GM23338 (cell line): ENCODE measurements around the gene COMTD1. TPM values are rescaled to one million over a fixed set of nuclear protein-coding genes. Genes with fewer than 3 reads are reported as not detected.
A peak's percentile ranks its signal among the peaks of the same experiment; 100 is the strongest.

Experiments used
- ATAC-seq: fragments of 200-7000 bp; cut with Tn5 transposase; 3 replicates; pipeline ENCODE4 v1.9.1; 2020
- DNase-seq: peaks from one replicate; pipeline ENCODE4 v3.0.0-alpha.2; 2015; ENCODE audit warnings: low spot score
- H2AFZ ChIP-seq: fragments of 200-600 bp; sonication (generic); 2 replicates; pipeline ENCODE4 v1.8.0; 2016; ENCODE audit warnings: antibody characterized with exemption, mild to moderate bottlenecking, moderate library complexity
- H3F3A ChIP-seq: fragments of 200-600 bp; sonication (generic); replicated peaks from 2 replicates; pipeline ENCODE4 v1.8.0; 2017; ENCODE audit warnings: antibody characterized with exemption, mixed run types, low read depth
- H3K27ac ChIP-seq: fragments of 200-600 bp; sonication (generic); 2 replicates; pipeline ENCODE4 v1.6.1; 2016; ENCODE audit warnings: low read depth
- H3K27me3 ChIP-seq: fragments of 200-600 bp; sonication (generic); 2 replicates; pipeline ENCODE4 v1.8.0; 2016; ENCODE audit warnings: mild to moderate bottlenecking, mixed run types, moderate library complexity; ENCODE audit not compliant: insufficient read depth
- H3K36me3 ChIP-seq: fragments of 200-600 bp; sonication (generic); 2 replicates; pipeline ENCODE4 v1.8.0; 2016; ENCODE audit warnings: mild to moderate bottlenecking; ENCODE audit not compliant: insufficient read depth
- H3K4me1 ChIP-seq: fragments of 200-600 bp; sonication (generic); 2 replicates; pipeline ENCODE4 v1.8.0; 2016; ENCODE audit warnings: mild to moderate bottlenecking, moderate library complexity; ENCODE audit not compliant: insufficient read depth
- H3K4me2 ChIP-seq: fragments of 200-600 bp; sonication (generic); 2 replicates; pipeline ENCODE4 v1.7.1; 2017; ENCODE audit warnings: mixed run types
- H3K4me3 ChIP-seq: fragments of 200-600 bp; sonication (generic); 2 replicates; pipeline ENCODE4 v1.6.1; 2016; ENCODE audit warnings: mixed run types
- H3K79me2 ChIP-seq: fragments of 200-600 bp; sonication (generic); replicated peaks from 2 replicates; pipeline ENCODE4 v1.8.0; 2017; ENCODE audit warnings: mild to moderate bottlenecking; ENCODE audit not compliant: insufficient read depth
- H3K9me2 ChIP-seq: fragments of 200-600 bp; sonication (generic); 2 replicates; pipeline ENCODE4 v1.8.0; 2017; ENCODE audit not compliant: insufficient read depth
- H4K20me1 ChIP-seq: fragments of 200-600 bp; sonication (generic); replicated peaks from 2 replicates; pipeline ENCODE4 v1.8.0; 2017; ENCODE audit warnings: mild to moderate bottlenecking; ENCODE audit not compliant: insufficient read depth
- H3K27ac Mint-ChIP-seq: 2 replicates; pipeline ENCODE4 v1.8.0; 2020; ENCODE audit warnings: inconsistent platforms, mild to moderate bottlenecking, moderate library complexity, mixed read lengths
- H3K27me3 Mint-ChIP-seq: 3 replicates; pipeline ENCODE4 v1.8.0; 2022; ENCODE audit warnings: low read depth, mild to moderate bottlenecking, moderate library complexity, mixed read lengths, inconsistent platforms; ENCODE audit not compliant: insufficient read depth, poor library complexity
- H3K36me3 Mint-ChIP-seq: 3 replicates; pipeline ENCODE4 v1.8.0; 2021; ENCODE audit warnings: low read depth, mild to moderate bottlenecking, inconsistent platforms, moderate library complexity, mixed read lengths
- H3K4me1 Mint-ChIP-seq: 3 replicates; pipeline ENCODE4 v1.8.0; 2020; ENCODE audit warnings: mild to moderate bottlenecking, inconsistent platforms, mixed read lengths
- H3K4me3 Mint-ChIP-seq: 3 replicates; pipeline ENCODE4 v1.8.0; 2021; ENCODE audit warnings: moderate library complexity, mild to moderate bottlenecking, inconsistent platforms, mixed read lengths
- H3K9me3 Mint-ChIP-seq: 3 replicates; pipeline ENCODE4 v1.8.0; 2020; ENCODE audit warnings: moderate library complexity, mild to moderate bottlenecking, inconsistent platforms, mixed read lengths
- CREB1 ChIP-seq: fragments of 250-450 bp; sonication (Bioruptor Pico); IDR thresholded peaks from 2 replicates; pipeline ENCODE4 v1.5.0; 2020; ENCODE audit warnings: low read depth, mild to moderate bottlenecking, moderate library complexity
- EZH2 ChIP-seq: fragments of 200-600 bp; sonication (generic); IDR thresholded peaks from one replicate; pipeline ENCODE4 v1.8.0; 2017; ENCODE audit warnings: antibody characterized with exemption, mild to moderate bottlenecking, low read depth; ENCODE audit not compliant: unreplicated experiment
- EZH2phosphoT487 ChIP-seq: fragments of 200-600 bp; sonication (generic); IDR thresholded peaks from one replicate; pipeline ENCODE4 v1.8.1; 2018; ENCODE audit warnings: antibody characterized with exemption; ENCODE audit not compliant: unreplicated experiment
- JUNB ChIP-seq: IDR thresholded peaks from one replicate; pipeline ENCODE4 v1.6.1; 2016; ENCODE audit warnings: antibody characterized with exemption; ENCODE audit not compliant: unreplicated experiment
- NANOG ChIP-seq: IDR thresholded peaks from 2 replicates; pipeline ENCODE4 v1.6.1; 2016; ENCODE audit warnings: antibody characterized with exemption, borderline replicate concordance
- POLR2AphosphoS5 ChIP-seq: IDR thresholded peaks from 2 replicates; pipeline ENCODE4 v1.6.1; 2016; ENCODE audit warnings: antibody characterized with exemption, low read depth
- STAT1 ChIP-seq: IDR thresholded peaks from one replicate; pipeline ENCODE4 v1.6.1; 2016; ENCODE audit warnings: antibody characterized with exemption; ENCODE audit not compliant: unreplicated experiment
- polyA plus RNA-seq: library from polyadenylated mRNA; unstranded; fragments of >200 nt; fragmentation: Nextera tagmentation; extraction: Ambion mirVana; gene quantifications from 2 replicates; pipeline ENCODE4 v1.2.1, GENCODE V29; 2016
- total RNA-seq: library from RNA; depleted of rRNA; stranded (reverse); fragments of >200 nt; shearing (Covaris generic); gene quantifications from 2 replicates; pipeline ENCODE4 v1.2.3, GENCODE V29; 2014
- TF ChIP-seq, protein P1 (sequence below): fragments of 250-450 bp; sonication (Bioruptor Pico); IDR thresholded peaks from 2 replicates; pipeline ENCODE4 v1.5.0; 2020; ENCODE audit warnings: mild to moderate bottlenecking, moderate library complexity
- TF ChIP-seq, protein P2 (sequence below): IDR thresholded peaks from 2 replicates; pipeline ENCODE4 v1.6.1; 2016; ENCODE audit warnings: antibody characterized with exemption
- TF ChIP-seq, protein P3 (sequence below), 2 experiments: fragments of 200-600 bp in 1 of 2; sonication (generic) in 1 of 2; conservative IDR thresholded peaks; 2 replicates each; pipeline versions ENCODE4 v1.5.1 to v1.6.1; 2016 to 2017; ENCODE audit warnings: antibody characterized with exemption in 2 of 2, low read depth in 2 of 2, mild to moderate bottlenecking in 2 of 2, moderate library complexity in 1 of 2

COMTD1 gene
- total and polyA plus RNA-seq, 2 experiments from 2014 or later: 40.0 to 46.7 TPM

- no peak for DNase-seq
- peak overlapping the region; percentile 6; the same call in 1 of the 2 replicates for H3K27ac Mint-ChIP-seq
- ATAC-seq: no peak
- H3K36me3 ChIP-seq: peaks cover 25% of the 10 kb centered on the region
- H3K36me3 Mint-ChIP-seq: peaks cover 58% of the 10 kb centered on the region
- no peak overlapping the region; the same call in 2 of the 3 replicates for H3K4me3 Mint-ChIP-seq
- peaks cover 34% of the 10 kb centered on the region for H3K4me1 Mint-ChIP-seq
- peaks cover 40% of the 10 kb centered on the region for H3K79me2 ChIP-seq
- no peaks in the 10 kb centered on the region for H3K9me2 ChIP-seq
- H3K4me1 ChIP-seq: peaks cover 13% of the 10 kb centered on the region
- peaks cover 21% of the 10 kb centered on the region for H3K27me3 Mint-ChIP-seq
- no peaks in the 10 kb centered on the region for H3K27me3 ChIP-seq
- H2AFZ ChIP-seq: no peak overlapping the region
- H3K27ac ChIP-seq: peak overlapping the region; percentile 95; the same call in 1 of the 2 replicates
- H3F3A ChIP-seq: peaks cover 42% of the 10 kb centered on the region
- no peaks in the 10 kb centered on the region for H3K9me3 Mint-ChIP-seq
- H3K4me3 ChIP-seq: no peak overlapping the region
- H4K20me1 ChIP-seq: peaks cover 18% of the 10 kb centered on the region
- H3K4me2 ChIP-seq: no peak overlapping the region
- no peak for TF ChIP-seq NANOG
- TF ChIP-seq POLR2AphosphoS5: peak; percentile 28
These were observed 3.8 kb downstream of the COMTD1 start for GRCh38 chr10:75231672-75232581.

GRCh38 chr10:75230600-75231038, 5.1 kb downstream of the COMTD1 start:
- no peaks in the 10 kb centered on the region for H3K9me3 Mint-ChIP-seq

More at GRCh38 chr10:75230600-75231038, 5.1 kb downstream of the COMTD1 start:
- Histone ChIP-seq H3K4me1 (peaks cover 25% of the 10 kb centered on the region), H3K4me2 (no peak overlapping the region), H3K27ac (no peak overlapping the region), H2AFZ (no peak overlapping the region), H4K20me1 (peaks cover 19% of the 10 kb centered on the region), H3K27me3 (no peaks in the 10 kb centered on the region), H3F3A (peaks cover 37% of the 10 kb centered on the region), H3K9me2 (no peaks in the 10 kb centered on the region), H3K36me3 (peaks cover 25% of the 10 kb centered on the region), H3K79me2 (peaks cover 54% of the 10 kb centered on the region), H3K4me3 (no peak overlapping the region)
- TF ChIP-seq STAT1: no peak
- TF ChIP-seq, protein P1, sequence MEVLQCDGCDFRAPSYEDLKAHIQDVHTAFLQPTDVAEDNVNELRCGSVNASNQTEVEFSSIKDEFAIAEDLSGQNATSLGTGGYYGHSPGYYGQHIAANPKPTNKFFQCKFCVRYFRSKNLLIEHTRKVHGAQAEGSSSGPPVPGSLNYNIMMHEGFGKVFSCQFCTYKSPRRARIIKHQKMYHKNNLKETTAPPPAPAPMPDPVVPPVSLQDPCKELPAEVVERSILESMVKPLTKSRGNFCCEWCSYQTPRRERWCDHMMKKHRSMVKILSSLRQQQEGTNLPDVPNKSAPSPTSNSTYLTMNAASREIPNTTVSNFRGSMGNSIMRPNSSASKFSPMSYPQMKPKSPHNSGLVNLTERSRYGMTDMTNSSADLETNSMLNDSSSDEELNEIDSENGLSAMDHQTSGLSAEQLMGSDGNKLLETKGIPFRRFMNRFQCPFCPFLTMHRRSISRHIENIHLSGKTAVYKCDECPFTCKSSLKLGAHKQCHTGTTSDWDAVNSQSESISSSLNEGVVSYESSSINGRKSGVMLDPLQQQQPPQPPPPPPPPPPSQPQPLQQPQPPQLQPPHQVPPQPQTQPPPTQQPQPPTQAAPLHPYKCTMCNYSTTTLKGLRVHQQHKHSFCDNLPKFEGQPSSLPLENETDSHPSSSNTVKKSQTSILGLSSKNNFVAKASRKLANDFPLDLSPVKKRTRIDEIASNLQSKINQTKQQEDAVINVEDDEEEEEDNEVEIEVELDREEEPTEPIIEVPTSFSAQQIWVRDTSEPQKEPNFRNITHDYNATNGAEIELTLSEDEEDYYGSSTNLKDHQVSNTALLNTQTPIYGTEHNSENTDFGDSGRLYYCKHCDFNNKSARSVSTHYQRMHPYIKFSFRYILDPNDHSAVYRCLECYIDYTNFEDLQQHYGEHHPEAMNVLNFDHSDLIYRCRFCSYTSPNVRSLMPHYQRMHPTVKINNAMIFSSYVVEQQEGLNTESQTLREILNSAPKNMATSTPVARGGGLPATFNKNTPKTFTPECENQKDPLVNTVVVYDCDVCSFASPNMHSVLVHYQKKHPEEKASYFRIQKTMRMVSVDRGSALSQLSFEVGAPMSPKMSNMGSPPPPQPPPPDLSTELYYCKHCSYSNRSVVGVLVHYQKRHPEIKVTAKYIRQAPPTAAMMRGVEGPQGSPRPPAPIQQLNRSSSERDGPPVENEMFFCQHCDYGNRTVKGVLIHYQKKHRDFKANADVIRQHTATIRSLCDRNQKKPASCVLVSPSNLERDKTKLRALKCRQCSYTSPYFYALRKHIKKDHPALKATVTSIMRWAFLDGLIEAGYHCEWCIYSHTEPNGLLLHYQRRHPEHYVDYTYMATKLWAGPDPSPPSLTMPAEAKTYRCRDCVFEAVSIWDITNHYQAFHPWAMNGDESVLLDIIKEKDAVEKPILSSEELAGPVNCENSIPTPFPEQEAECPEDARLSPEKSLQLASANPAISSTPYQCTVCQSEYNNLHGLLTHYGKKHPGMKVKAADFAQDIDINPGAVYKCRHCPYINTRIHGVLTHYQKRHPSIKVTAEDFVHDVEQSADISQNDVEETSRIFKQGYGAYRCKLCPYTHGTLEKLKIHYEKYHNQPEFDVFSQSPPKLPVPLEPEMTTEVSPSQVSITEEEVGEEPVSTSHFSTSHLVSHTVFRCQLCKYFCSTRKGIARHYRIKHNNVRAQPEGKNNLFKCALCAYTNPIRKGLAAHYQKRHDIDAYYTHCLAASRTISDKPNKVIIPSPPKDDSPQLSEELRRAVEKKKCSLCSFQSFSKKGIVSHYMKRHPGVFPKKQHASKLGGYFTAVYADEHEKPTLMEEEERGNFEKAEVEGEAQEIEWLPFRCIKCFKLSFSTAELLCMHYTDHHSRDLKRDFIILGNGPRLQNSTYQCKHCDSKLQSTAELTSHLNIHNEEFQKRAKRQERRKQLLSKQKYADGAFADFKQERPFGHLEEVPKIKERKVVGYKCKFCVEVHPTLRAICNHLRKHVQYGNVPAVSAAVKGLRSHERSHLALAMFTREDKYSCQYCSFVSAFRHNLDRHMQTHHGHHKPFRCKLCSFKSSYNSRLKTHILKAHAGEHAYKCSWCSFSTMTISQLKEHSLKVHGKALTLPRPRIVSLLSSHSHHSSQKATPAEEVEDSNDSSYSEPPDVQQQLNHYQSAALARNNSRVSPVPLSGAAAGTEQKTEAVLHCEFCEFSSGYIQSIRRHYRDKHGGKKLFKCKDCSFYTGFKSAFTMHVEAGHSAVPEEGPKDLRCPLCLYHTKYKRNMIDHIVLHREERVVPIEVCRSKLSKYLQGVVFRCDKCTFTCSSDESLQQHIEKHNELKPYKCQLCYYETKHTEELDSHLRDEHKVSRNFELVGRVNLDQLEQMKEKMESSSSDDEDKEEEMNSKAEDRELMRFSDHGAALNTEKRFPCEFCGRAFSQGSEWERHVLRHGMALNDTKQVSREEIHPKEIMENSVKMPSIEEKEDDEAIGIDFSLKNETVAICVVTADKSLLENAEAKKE: no peak
- TF ChIP-seq CREB1: peak; percentile 22; the same call in 1 of the 2 replicates
- no peak for TF ChIP-seq EZH2
- TF ChIP-seq, protein P2, sequence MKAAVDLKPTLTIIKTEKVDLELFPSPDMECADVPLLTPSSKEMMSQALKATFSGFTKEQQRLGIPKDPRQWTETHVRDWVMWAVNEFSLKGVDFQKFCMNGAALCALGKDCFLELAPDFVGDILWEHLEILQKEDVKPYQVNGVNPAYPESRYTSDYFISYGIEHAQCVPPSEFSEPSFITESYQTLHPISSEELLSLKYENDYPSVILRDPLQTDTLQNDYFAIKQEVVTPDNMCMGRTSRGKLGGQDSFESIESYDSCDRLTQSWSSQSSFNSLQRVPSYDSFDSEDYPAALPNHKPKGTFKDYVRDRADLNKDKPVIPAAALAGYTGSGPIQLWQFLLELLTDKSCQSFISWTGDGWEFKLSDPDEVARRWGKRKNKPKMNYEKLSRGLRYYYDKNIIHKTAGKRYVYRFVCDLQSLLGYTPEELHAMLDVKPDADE: no peak
- TF ChIP-seq JUNB: no peak
- TF ChIP-seq EZH2phosphoT487: no peak
- TF ChIP-seq, protein P3, sequence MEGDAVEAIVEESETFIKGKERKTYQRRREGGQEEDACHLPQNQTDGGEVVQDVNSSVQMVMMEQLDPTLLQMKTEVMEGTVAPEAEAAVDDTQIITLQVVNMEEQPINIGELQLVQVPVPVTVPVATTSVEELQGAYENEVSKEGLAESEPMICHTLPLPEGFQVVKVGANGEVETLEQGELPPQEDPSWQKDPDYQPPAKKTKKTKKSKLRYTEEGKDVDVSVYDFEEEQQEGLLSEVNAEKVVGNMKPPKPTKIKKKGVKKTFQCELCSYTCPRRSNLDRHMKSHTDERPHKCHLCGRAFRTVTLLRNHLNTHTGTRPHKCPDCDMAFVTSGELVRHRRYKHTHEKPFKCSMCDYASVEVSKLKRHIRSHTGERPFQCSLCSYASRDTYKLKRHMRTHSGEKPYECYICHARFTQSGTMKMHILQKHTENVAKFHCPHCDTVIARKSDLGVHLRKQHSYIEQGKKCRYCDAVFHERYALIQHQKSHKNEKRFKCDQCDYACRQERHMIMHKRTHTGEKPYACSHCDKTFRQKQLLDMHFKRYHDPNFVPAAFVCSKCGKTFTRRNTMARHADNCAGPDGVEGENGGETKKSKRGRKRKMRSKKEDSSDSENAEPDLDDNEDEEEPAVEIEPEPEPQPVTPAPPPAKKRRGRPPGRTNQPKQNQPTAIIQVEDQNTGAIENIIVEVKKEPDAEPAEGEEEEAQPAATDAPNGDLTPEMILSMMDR (conservative IDR thresholded peaks at IDR 0.05; ENCODE audit: low read depth in 2 of 2): peak; percentile 94 to 98
- Mint-ChIP-seq H3K27me3 (peaks cover 23% of the 10 kb centered on the region), H3K4me1 (peaks cover 43% of the 10 kb centered on the region), H3K27ac (peak overlapping the region; percentile 87; the same call in 1 of the 2 replicates), H3K36me3 (peaks cover 71% of the 10 kb centered on the region), H3K4me3 (no peak overlapping the region)
- DNase-seq: peak; percentile 94
- ATAC-seq: no peak
